ENCODE data around the gene SORL1.

DNA sequence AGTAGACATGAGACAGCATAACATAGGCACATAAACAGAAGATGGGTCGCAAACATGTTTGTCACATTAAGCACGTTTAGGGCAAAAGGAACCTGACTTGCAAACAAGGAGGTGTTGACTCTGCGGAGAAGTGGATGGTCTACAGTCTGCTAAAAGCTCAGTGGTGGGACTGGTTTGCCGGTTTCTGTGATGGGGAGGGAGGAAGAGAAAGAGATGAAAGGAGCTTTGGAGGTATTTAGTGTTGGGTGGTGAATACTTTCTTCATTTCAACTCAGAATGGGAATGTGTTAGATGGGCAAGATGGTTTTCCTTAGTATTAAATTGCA, 192.0 kb downstream of the SORL1 start:
- TF ChIP-seq GATA2 (IDR thresholded peaks at IDR 0.05; ENCODE audit: low read depth, low read length) (no peak), GATA3 (IDR thresholded peaks at IDR 0.05; ENCODE audit: low read depth, low read length) (no peak)
